Breast epithelium (tissue), 3 donors: ENCODE data around the gene TIPRL.

Experiments
- CTCF ChIP-seq, 3 donors: fragments of 450-650 bp; IDR thresholded peaks; one replicate each; pipeline ENCODE4 v1.5.1; 2016 to 2017; ENCODE audit warnings: antibody characterized with exemption in 3 of 3, mild to moderate bottlenecking in 3 of 3, moderate library complexity in 3 of 3
- POLR2A ChIP-seq: fragments of 450-650 bp; IDR thresholded peaks from one replicate; pipeline ENCODE4 v1.6.1; 2016; ENCODE audit warnings: antibody characterized with exemption, mild to moderate bottlenecking, moderate library complexity
- POLR2AphosphoS5 ChIP-seq, 3 donors: sonication (generic); formaldehyde crosslinking; IDR thresholded peaks; one replicate each; pipeline ENCODE4 v1.6.1; 2017; ENCODE audit warnings: antibody characterized with exemption in 3 of 3

- TF ChIP-seq CTCF (IDR thresholded peaks at IDR 0.05) (no peak), POLR2A (no peak), POLR2AphosphoS5 (IDR thresholded peaks at IDR 0.05) (no peak)
Measured at GRCh38 chr1:168234846-168235547, 56.2 kb downstream of the TIPRL start.
